ENCODE data around the gene HK1.

DNA sequence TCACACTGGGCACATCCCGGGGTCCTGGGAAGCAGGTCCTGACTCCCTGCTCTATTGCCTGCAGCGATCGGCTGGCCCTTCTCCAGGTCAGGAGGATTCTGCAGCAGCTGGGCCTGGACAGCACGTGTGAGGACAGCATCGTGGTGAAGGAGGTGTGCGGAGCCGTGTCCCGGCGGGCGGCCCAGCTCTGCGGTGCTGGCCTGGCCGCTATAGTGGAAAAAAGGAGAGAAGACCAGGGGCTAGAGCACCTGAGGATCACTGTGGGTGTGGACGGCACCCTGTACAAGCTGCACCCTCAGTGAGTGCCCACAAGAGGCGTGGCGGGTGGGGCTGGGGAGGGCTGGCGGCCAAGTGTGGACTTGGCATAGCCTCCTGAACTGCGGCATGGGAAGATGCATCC lies 12.8 kb upstream of the HK1 start:
- TF ChIP-seq, protein P1, sequence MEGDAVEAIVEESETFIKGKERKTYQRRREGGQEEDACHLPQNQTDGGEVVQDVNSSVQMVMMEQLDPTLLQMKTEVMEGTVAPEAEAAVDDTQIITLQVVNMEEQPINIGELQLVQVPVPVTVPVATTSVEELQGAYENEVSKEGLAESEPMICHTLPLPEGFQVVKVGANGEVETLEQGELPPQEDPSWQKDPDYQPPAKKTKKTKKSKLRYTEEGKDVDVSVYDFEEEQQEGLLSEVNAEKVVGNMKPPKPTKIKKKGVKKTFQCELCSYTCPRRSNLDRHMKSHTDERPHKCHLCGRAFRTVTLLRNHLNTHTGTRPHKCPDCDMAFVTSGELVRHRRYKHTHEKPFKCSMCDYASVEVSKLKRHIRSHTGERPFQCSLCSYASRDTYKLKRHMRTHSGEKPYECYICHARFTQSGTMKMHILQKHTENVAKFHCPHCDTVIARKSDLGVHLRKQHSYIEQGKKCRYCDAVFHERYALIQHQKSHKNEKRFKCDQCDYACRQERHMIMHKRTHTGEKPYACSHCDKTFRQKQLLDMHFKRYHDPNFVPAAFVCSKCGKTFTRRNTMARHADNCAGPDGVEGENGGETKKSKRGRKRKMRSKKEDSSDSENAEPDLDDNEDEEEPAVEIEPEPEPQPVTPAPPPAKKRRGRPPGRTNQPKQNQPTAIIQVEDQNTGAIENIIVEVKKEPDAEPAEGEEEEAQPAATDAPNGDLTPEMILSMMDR (IDR thresholded peaks at IDR 0.05) = no peak
- TF ChIP-seq POLR2A (IDR thresholded peaks at IDR 0.05) = no peak
